Activated B cell treated with CpG ODN at 0.5 μM for 24 hours (primary cell): Measurements from ENCODE around the gene APOA5. TPM values are rescaled to one million over a fixed set of nuclear protein-coding genes. Genes with fewer than 3 reads are reported as not detected.

Experiments used
- ATAC-seq: fragments of 200-7000 bp; cut with Tn5 transposase; one replicate; pipeline ENCODE4 v1.10.0; 2021; ENCODE audit warnings: low read depth, mild to moderate bottlenecking, moderate library complexity
- CTCF ChIA-PET: fragments of 350-600 bp; sonication (Branson Sonifier 250); formaldehyde crosslinking; loops from one replicate; lab custom pipeline; 2021; ENCODE audit warnings: antibody characterized with exemption; lab: Charles Lee
- POLR2A ChIA-PET: fragments of 350-600 bp; sonication (Branson Sonifier 250); formaldehyde crosslinking; loops from one replicate; lab custom pipeline; 2021; ENCODE audit warnings: antibody characterized with exemption; lab: Charles Lee
- DNase-seq: peaks from one replicate; pipeline ENCODE4 v3.0.0; 2022
- H3K27ac Mint-ChIP-seq: one replicate; pipeline ENCODE4 v1.8.0; 2020; ENCODE audit warnings: mixed read lengths
- H3K27me3 Mint-ChIP-seq: one replicate; pipeline ENCODE4 v1.8.0; 2021; ENCODE audit warnings: mixed read lengths
- H3K36me3 Mint-ChIP-seq: one replicate; pipeline ENCODE4 v1.8.0; 2021; ENCODE audit warnings: low read depth, mixed read lengths
- H3K4me1 Mint-ChIP-seq: one replicate; pipeline ENCODE4 v1.8.0; 2021; ENCODE audit warnings: mixed read lengths
- H3K4me3 Mint-ChIP-seq: one replicate; pipeline ENCODE4 v1.8.0; 2020; ENCODE audit warnings: mild to moderate bottlenecking, mixed read lengths
- H3K9me3 Mint-ChIP-seq: one replicate; pipeline ENCODE4 v1.8.0; 2020; ENCODE audit warnings: mixed read lengths
- CTCF ChIP-seq: fragments of 200-600 bp; IDR thresholded peaks from one replicate; pipeline ENCODE4 v1.8.0; 2022; ENCODE audit warnings: antibody characterized with exemption, mild to moderate bottlenecking
- intact Hi-C: fragments of 100-400 bp; cut with micrococcal nuclease; formaldehyde crosslinking; loops from one replicate; pipeline ENCODE4 v1.15.1; 2024
- total RNA-seq: library from RNA; stranded (reverse); gene quantifications from 2 replicates; pipeline ENCODE4 v1.2.3, GENCODE V29; 2022

APOA5 gene
- total RNA-seq, 1 donor from 2014 or later: not detected

GRCh38 chr11:116787786-116788486, 3.7 kb downstream of the APOA5 start, which contains the start of gene ZPR1:
TSS of gene ZPR1 (minus strand) at chr11:116788023. CDS start at chr11:116787990, 33 bp downstream.
- ChIA-PET POLR2A (interaction anchor here (0.6 to 3.1 kb wide), 10 partner anchors 9 to 442 kb away, joined by 3 to 52 read pairs (median 6); partner anchors contain the start of genes BUD13, PAFAH1B2 and SIDT2), CTCF (interaction anchor here (0.7 to 3.7 kb wide), 4 partner anchors 9 to 318 kb away, joined by 3 to 38 read pairs (median 6); no protein-coding TSS in a partner anchor)
- H3K36me3 Mint-ChIP-seq: peaks cover 49% of the 10 kb centered on the region
- intact Hi-C loops: loop anchor here (1.0 to 5.0 kb wide), 3 partner anchors 15 to 309 kb away; partner anchors contain the start of gene SIK3
- H3K9me3 Mint-ChIP-seq: no peaks in the 10 kb centered on the region
- ATAC-seq (peak; percentile 81), DNase-seq (peak; percentile 81)
- H3K4me1 Mint-ChIP-seq: peaks cover 33% of the 10 kb centered on the region
- H3K27me3 Mint-ChIP-seq: peaks cover 4% of the 10 kb centered on the region
- peak within 1 kb of the TSS; percentile 95 for H3K27ac Mint-ChIP-seq
- peak within 1 kb of the TSS; percentile 98 for H3K4me3 Mint-ChIP-seq
- TF ChIP-seq CTCF: no peak

DNA sequence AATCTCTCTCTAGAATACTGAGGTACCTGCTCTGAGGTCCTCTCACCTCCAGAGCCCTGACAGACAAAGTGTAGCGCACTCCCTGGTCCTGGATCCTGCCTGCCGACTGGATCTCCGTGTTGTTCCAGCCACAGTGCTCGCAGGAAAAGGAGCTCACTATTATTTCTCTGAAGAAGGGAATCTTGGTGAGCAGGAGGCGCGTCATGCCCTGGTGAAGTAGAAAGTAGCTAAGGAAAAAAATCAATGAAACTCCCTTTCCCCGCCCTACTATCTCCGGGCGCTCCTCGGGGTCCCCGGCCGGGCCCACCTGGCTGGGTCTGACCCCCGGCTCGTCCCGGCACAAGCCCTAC, 4.3 kb downstream of the APOA5 start:
- ChIA-PET POLR2A (interaction anchor here (0.6 to 3.1 kb wide), 9 partner anchors 9 to 392 kb away, joined by 3 to 52 read pairs (median 6); partner anchors contain the start of genes BUD13, PAFAH1B2 and SIDT2), CTCF (interaction anchor here (0.7 to 1.2 kb wide), 4 partner anchors 14 to 318 kb away, joined by 3 to 7 read pairs (median 4); partner anchors contain the start of gene BUD13)
- intact Hi-C loops: loop anchor here (5.0 kb wide), 2 partner anchors 65 to 310 kb away; partner anchors contain the start of gene SIK3
- peak overlapping the region; percentile 98 for H3K4me3 Mint-ChIP-seq
- TF ChIP-seq CTCF: no peak
- H3K27me3 Mint-ChIP-seq: peaks cover 4% of the 10 kb centered on the region
- no peaks in the 10 kb centered on the region for H3K9me3 Mint-ChIP-seq
- peak; percentile 31 for ATAC-seq
- DNase-seq: no peak
- H3K4me1 Mint-ChIP-seq: peaks cover 33% of the 10 kb centered on the region
- peaks cover 55% of the 10 kb centered on the region for H3K36me3 Mint-ChIP-seq
- H3K27ac Mint-ChIP-seq: peak overlapping the region; percentile 54

GRCh38 chr11:116786966-116787365, 4.7 kb downstream of the APOA5 start:
- Mint-ChIP-seq H3K4me1 (peaks cover 33% of the 10 kb centered on the region), H3K9me3 (no peaks in the 10 kb centered on the region), H3K27ac (peak overlapping the region; percentile 54), H3K36me3 (peaks cover 59% of the 10 kb centered on the region), H3K4me3 (peak overlapping the region; percentile 98), H3K27me3 (peaks cover 4% of the 10 kb centered on the region)
- no peak for TF ChIP-seq CTCF
- POLR2A ChIA-PET: interaction anchor here (0.6 to 3.1 kb wide), 9 partner anchors 8 to 392 kb away, joined by 3 to 52 read pairs (median 6); partner anchors contain the start of genes BUD13, PAFAH1B2 and SIDT2
- CTCF ChIA-PET: interaction anchor here (0.8 to 1.2 kb wide), 4 partner anchors 14 to 319 kb away, joined by 3 to 5 read pairs (median 3); partner anchors contain the start of gene BUD13
- no peak for DNase-seq
- intact Hi-C loops: loop anchor here (5.0 kb wide), 2 partner anchors 65 to 310 kb away; partner anchors contain the start of gene SIK3
- ATAC-seq: no peak

GRCh38 chr11:116786326-116786725, 5.4 kb downstream of the APOA5 start:
- CTCF ChIA-PET: interaction anchor here (1.1 to 1.2 kb wide), 2 partner anchors 50 to 52 kb away, joined by 3 read pairs; no protein-coding TSS in a partner anchor
- POLR2A ChIA-PET: interaction anchor here (0.7 to 3.1 kb wide), 6 partner anchors 12 to 393 kb away, joined by 3 to 52 read pairs (median 7); partner anchors contain the start of genes BUD13, PAFAH1B2 and SIDT2
- intact Hi-C loops: loop anchor here (5.0 kb wide), 2 partner anchors 66 to 311 kb away; partner anchors contain the start of gene SIK3
- H3K4me1 Mint-ChIP-seq: peaks cover 33% of the 10 kb centered on the region
- TF ChIP-seq CTCF: no peak
- peak overlapping the region; percentile 98 for H3K4me3 Mint-ChIP-seq
- no peak overlapping the region for H3K27ac Mint-ChIP-seq
- ATAC-seq: no peak
- H3K9me3 Mint-ChIP-seq: no peaks in the 10 kb centered on the region
- DNase-seq: no peak
- peaks cover 4% of the 10 kb centered on the region for H3K27me3 Mint-ChIP-seq
- peaks cover 65% of the 10 kb centered on the region for H3K36me3 Mint-ChIP-seq
